Stimulated activated effector memory CD8-positive, alpha-beta T cell treated with anti-CD3 and anti-CD28 coated beads, Interleukin-12 subunit alpha, Interleukin-12 subunit beta, amount 100 ng/mL, for 72 hours (primary cell): ENCODE results near the gene STK38L.

Source experiments
- ATAC-seq: fragments of 150-1000 bp; cut with Tn5 transposase; 2 replicates; pipeline ENCODE4 v1.10.0; 2021
- DNase-seq, 2 donors: peaks; one replicate each; pipeline ENCODE4 v3.0.0; 2021 to 2022; ENCODE audit warnings: low spot score in 2 of 2
- H3K27ac Mint-ChIP-seq: one replicate; pipeline ENCODE4 v1.8.0; 2022; ENCODE audit warnings: mild to moderate bottlenecking, mixed read lengths
- H3K36me3 Mint-ChIP-seq: one replicate; pipeline ENCODE4 v1.8.0; 2022; ENCODE audit warnings: mild to moderate bottlenecking, mixed read lengths
- H3K4me1 Mint-ChIP-seq: one replicate; pipeline ENCODE4 v1.8.0; 2022; ENCODE audit warnings: mixed read lengths
- H3K4me3 Mint-ChIP-seq: one replicate; pipeline ENCODE4 v1.8.0; 2022; ENCODE audit warnings: mild to moderate bottlenecking, mixed read lengths
- H3K9me3 Mint-ChIP-seq: one replicate; pipeline ENCODE4 v1.8.0; 2022; ENCODE audit warnings: mixed read lengths

Gene STK38L

DNA sequence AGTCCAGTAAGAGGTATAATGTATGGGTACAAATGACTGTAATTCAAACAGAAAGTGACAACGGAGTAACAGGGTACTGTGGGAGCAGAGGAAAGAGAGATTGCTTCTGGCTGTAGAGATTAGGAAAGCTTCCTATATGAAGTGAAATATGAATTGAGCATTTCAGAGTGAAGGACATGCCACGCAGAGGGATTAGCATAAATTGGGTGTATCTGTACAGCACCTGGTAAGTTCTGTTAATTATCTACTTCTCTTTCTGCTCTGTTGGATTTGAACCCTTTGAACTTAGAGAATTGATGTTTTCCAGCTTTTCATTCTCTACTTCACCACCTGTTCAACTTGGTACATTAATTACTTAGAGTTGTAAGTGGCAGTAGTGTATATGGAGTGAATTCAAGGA lies 8.8 kb downstream of the STK38L start:
- H3K4me1 Mint-ChIP-seq, result peaks cover 27% of the 10 kb centered on the region
- H3K4me3 Mint-ChIP-seq, result no peak overlapping the region
- no peak overlapping the region for H3K27ac Mint-ChIP-seq
- no peaks in the 10 kb centered on the region for H3K36me3 Mint-ChIP-seq
- ATAC-seq, result no peak
- no peaks in the 10 kb centered on the region for H3K9me3 Mint-ChIP-seq
- no peak for DNase-seq

DNA sequence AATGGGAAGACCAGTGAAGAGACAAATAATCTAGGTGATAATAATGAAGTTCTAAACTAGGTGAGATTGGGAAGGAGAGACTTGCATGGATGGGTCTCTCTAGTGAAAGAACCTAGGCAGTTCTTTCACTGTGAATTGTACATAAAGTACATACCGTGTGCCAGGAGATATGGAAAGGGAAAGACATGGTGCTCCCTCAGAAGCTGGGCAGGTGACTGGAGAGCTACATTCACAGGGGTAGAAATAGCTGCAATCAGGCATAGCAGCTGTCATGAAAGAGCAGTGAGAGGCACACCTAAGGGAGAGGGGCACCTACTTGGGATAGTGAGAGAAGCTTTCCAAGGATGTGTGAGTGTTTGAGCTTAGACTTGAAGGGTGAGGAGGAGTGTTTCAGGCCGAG lies 9.3 kb downstream of the STK38L start:
- H3K4me3 Mint-ChIP-seq, result no peak overlapping the region

DNA sequence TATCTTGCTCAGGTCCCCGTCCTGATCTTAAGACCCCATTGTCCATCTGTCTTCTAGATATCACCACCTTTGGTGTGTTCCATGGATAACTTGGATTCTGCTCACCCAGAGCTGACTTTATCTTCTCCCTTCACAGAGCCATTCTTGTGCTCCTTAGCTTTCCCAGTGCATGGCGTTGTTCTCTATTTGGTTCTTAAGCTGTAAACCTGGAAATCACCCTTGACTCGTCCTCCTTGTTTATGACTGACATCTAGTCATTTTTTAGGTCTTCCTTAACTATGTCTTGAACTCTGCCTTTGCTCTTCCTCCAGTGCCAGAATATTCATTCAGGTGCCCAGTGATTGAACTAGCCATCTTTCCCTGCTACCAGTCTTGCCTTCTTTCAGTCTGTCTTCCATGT lies 11.7 kb downstream of the STK38L start:
- Mint-ChIP-seq H3K4me3 (no peak overlapping the region), H3K4me1 (peaks cover 33% of the 10 kb centered on the region), H3K27ac (no peak overlapping the region), H3K9me3 (no peaks in the 10 kb centered on the region), H3K36me3 (no peaks in the 10 kb centered on the region)
- no peak for ATAC-seq
- DNase-seq, result no peak

More for the DNA sequence above, 9.3 kb downstream of the STK38L start:
- H3K4me1 Mint-ChIP-seq, result peaks cover 27% of the 10 kb centered on the region
- no peaks in the 10 kb centered on the region for H3K36me3 Mint-ChIP-seq
- DNase-seq (no peak), ATAC-seq (no peak)
- no peak overlapping the region for H3K27ac Mint-ChIP-seq
- H3K9me3 Mint-ChIP-seq, result no peaks in the 10 kb centered on the region

DNA sequence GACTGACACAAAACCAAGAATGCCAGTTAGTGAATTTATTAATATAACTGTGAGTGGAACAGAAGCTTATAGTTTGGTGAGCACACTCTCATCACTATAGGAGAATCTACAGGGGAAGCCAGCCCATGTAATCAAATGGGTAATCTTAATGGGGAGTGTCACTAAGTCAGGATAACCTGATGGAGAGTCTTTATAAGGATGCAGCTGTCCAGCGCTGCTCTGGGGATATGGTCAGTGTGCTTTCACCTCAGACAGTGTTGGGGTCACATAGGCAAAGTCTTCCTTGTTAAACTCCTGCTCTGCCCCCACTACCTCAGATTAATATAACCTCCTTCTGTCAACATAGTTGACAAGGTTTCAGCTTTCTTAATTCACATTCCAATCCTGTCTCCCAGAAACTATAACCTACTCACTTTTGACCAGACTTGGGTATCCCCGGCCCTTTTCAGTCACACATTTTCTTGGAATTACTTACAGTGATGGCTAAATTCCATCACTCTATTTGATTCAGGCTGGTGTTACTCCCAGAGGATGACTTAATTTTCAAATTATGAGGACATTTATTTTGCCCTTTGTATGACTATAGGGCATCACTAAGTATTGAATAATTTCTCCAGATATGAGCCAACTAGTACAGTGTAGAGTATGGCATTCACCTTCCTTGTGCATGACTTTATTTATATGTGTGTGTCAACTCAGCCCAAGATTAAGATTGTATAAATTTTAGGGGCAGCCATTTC lies 13.2 kb downstream of the STK38L start:
- Mint-ChIP-seq H3K4me1 (peaks cover 36% of the 10 kb centered on the region), H3K4me3 (no peak overlapping the region), H3K9me3 (no peaks in the 10 kb centered on the region), H3K27ac (no peak overlapping the region), H3K36me3 (no peaks in the 10 kb centered on the region)
- DNase-seq (no peak), ATAC-seq (peak; percentile 34)

DNA sequence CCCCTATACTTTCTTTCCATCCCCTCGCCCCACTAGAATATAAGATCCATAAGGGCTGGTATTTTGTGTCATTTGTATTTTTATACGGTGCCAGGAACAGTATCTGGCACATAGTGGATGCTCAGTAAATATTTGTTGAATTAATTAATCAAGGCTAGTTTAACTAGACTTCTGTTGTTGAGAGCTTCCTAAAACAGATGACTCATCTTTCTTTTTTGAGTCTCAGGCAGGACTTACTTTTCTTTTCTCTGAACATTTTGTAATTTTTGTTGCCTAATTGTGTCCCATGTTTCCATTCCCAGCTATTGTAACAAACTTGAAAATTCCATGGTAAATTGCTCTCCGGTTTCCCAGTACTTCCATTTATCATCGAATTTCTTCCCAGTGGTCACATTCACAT lies 16.7 kb downstream of the STK38L start:
- Mint-ChIP-seq H3K4me1 (peaks cover 31% of the 10 kb centered on the region), H3K4me3 (no peak overlapping the region), H3K27ac (peak overlapping the region; percentile 14), H3K36me3 (no peaks in the 10 kb centered on the region), H3K9me3 (peaks cover 3% of the 10 kb centered on the region)
- DNase-seq, result no peak
- ATAC-seq, result no peak

DNA sequence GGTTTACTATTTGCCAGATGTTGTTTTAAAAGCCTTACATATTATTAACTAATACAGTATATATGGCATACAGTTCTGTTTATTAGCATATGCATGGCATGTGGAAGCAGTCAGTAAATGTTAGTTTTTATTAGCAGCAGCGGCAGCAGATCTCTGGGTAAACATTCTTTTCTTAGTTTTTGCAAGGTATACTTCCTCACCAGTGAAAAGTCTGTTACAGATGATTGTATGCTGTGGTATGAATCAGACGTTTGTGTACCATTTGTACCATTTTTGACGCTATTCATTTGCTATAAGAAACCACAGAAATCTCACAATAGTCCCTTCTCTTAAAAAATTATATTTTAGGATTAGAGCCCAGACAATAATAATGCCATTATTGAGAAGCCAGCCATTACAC lies 17.8 kb downstream of the STK38L start:
- DNase-seq (no peak), ATAC-seq (no peak)
- H3K27ac Mint-ChIP-seq, result no peak overlapping the region
- H3K4me3 Mint-ChIP-seq, result no peak overlapping the region
- peaks cover 3% of the 10 kb centered on the region for H3K9me3 Mint-ChIP-seq
- no peaks in the 10 kb centered on the region for H3K36me3 Mint-ChIP-seq
- H3K4me1 Mint-ChIP-seq, result peaks cover 25% of the 10 kb centered on the region

DNA sequence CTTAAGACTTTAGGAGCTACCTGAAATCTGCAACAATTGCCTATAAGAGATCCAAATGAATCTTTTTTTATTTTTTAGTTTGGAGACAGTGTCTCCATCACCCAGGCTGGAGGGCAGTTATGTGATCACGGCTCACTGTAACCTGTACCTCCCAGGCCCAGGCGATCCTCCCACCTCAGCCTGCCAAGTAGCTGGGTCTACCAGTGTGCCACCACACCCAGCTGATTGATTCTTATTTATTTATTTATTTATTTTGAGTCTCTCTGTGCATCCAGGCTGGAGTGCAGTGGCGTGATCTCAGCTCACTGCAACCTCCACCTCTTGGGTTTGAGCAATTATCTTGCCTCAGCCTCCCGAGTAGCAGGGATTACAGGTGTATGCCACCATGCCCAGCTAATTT lies 26.1 kb downstream of the STK38L start:
- no peak for ATAC-seq
- Mint-ChIP-seq H3K9me3 (no peaks in the 10 kb centered on the region), H3K4me1 (no peaks in the 10 kb centered on the region), H3K36me3 (no peaks in the 10 kb centered on the region), H3K4me3 (no peak overlapping the region), H3K27ac (no peak overlapping the region)
- no peak for DNase-seq

DNA sequence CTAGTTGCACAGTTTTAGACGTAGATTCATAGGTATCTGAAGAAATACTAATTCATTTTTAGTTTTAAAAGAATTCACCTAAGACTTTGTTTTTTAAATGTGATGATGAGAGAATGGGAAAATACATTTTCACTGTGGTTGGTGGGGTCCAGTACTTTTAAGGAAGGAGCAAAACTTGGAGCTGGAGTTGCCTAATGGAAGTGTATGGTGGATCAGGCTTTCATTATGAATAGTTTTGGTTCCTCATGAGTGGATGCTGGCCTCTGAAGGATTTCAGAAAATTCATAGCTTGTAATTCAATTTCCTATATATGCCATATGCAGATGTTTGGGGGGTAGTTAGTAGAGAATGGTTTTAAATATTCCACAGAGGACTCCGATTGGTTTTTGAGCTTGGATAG lies 27.1 kb downstream of the STK38L start:
- DNase-seq (no peak), ATAC-seq (no peak)
- no peak overlapping the region for H3K4me3 Mint-ChIP-seq
- H3K36me3 Mint-ChIP-seq, result no peaks in the 10 kb centered on the region
- H3K9me3 Mint-ChIP-seq, result no peaks in the 10 kb centered on the region
- no peaks in the 10 kb centered on the region for H3K4me1 Mint-ChIP-seq
- no peak overlapping the region for H3K27ac Mint-ChIP-seq

DNA sequence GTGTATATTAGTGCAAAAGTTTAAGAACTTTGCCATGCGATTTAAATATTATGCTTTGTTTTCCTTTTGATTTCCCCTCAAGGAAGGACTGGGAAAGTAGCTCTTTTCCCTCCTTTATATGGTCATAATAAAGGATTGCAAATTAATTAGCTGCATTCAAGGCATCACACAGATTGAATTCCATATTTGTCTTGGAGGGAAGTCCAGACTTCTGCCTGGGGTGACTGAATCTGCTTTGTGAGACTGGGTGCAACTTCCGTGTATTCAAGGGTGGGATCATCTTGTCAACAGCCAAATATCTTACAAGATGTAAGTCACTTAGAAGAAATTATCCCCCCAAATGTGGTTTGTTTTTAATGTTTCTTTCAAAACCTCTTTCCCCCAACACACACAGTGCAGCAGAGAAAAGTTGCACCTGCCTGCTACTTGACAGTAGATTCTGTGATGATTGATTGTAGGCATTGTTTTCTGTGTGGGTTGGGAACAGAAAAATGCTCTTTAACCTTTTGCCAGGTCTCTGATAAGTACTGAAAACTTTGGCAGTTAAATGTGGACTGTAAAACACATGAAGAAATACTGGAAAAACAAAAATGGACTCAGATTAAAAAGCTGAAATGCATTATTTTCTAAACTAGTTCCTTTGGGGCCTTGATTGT lies 28.4 kb downstream of the STK38L start:
- ATAC-seq (no peak), DNase-seq (no peak)
- no peaks in the 10 kb centered on the region for H3K9me3 Mint-ChIP-seq
- H3K27ac Mint-ChIP-seq, result no peak overlapping the region
- no peaks in the 10 kb centered on the region for H3K36me3 Mint-ChIP-seq
- no peak overlapping the region for H3K4me3 Mint-ChIP-seq
- peaks cover 7% of the 10 kb centered on the region for H3K4me1 Mint-ChIP-seq

DNA sequence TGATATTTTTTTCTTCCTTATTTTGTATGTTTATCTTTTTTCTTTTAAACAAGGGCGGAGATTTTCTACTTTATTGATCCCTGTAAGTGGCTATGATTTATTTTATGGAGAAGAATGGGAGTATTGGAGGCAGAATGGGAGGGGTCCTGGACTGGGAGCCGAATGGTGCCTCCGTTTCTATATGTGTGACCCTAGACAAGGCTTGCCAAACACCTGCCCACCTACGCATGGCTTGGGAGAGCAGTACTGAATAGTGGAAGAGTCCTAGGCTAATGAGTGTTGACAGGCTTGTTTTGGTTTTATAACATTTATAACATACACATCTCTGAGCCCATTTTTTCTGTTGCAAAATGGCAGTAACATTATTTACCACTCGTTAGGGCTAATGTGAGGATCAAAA lies 29.0 kb downstream of the STK38L start:
- H3K4me1 Mint-ChIP-seq, result peaks cover 12% of the 10 kb centered on the region
- H3K36me3 Mint-ChIP-seq, result no peaks in the 10 kb centered on the region
- H3K27ac Mint-ChIP-seq, result no peak overlapping the region
- no peak overlapping the region for H3K4me3 Mint-ChIP-seq
- ATAC-seq, result no peak
- DNase-seq, result no peak
- no peaks in the 10 kb centered on the region for H3K9me3 Mint-ChIP-seq

DNA sequence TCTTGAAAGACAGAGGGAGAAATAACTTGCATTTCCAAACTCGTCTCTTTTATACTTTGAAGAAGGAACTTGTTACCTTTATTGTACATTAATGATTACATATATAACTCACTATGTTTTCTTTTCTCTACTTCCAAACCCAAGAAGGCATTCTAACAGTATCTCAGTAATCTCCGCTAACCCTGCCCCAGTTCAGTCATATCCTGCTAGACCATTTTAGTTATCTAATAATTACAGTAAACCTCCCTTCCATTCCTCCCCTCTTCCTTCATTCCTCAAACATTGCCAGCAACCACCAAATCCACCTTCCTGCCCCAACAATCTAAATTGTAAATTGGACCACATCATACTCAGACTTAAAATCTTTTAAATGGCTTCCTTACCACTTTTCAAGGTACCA lies 30.6 kb downstream of the STK38L start:
- ATAC-seq (no peak), DNase-seq (no peak)
- Mint-ChIP-seq H3K4me3 (no peak overlapping the region), H3K9me3 (no peaks in the 10 kb centered on the region), H3K36me3 (no peaks in the 10 kb centered on the region), H3K27ac (no peak overlapping the region), H3K4me1 (peaks cover 16% of the 10 kb centered on the region)

DNA sequence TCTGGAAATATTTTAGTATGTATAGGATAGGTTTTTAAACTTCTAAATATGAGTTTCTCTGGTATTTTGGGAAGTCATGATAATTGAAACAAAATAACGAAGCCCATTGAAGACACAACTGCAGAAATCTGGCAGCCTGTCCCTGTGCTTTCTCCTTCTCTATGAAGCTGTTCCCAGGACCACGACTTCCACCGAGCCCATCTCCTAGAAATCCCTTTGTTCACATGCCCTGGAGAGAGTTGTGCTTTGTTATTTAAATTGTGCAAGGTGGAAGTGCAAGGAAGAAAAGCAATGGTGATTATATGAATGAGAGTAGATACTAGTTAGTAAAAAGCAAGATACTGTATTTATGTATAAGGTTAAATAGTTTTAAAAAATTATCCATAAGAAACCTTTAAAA lies 32.2 kb downstream of the STK38L start:
- peaks cover 16% of the 10 kb centered on the region for H3K4me1 Mint-ChIP-seq
- ATAC-seq (no peak), DNase-seq (no peak)
- H3K36me3 Mint-ChIP-seq, result no peaks in the 10 kb centered on the region
- H3K4me3 Mint-ChIP-seq, result no peak overlapping the region
- H3K27ac Mint-ChIP-seq, result no peak overlapping the region
- H3K9me3 Mint-ChIP-seq, result no peaks in the 10 kb centered on the region

DNA sequence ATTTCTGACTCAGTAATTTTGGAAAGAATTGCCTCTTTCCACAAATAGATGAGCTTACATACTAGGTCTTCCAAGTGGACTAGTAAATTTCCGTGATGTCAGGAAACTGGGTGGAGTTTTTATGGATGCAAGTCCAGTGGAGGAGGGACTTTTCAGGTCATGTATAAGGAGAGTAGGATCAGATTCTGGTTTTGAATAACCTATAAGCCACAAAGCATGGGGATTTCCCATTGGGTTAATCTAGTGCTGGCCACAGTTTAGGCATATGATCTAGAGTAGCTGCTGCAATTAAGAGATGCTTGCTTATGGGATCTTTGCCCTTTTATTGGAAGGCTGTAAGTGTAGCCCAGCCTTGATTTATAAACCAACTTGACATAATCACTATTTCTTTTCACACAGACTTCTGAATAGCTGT lies 33.8 kb downstream of the STK38L start:
- Mint-ChIP-seq H3K36me3 (no peaks in the 10 kb centered on the region), H3K9me3 (no peaks in the 10 kb centered on the region), H3K4me3 (no peak overlapping the region), H3K4me1 (peaks cover 16% of the 10 kb centered on the region), H3K27ac (peak overlapping the region; percentile 65)
- DNase-seq (peak in 1 of 2 donors; percentile 49), ATAC-seq (peak; percentile 94)

DNA sequence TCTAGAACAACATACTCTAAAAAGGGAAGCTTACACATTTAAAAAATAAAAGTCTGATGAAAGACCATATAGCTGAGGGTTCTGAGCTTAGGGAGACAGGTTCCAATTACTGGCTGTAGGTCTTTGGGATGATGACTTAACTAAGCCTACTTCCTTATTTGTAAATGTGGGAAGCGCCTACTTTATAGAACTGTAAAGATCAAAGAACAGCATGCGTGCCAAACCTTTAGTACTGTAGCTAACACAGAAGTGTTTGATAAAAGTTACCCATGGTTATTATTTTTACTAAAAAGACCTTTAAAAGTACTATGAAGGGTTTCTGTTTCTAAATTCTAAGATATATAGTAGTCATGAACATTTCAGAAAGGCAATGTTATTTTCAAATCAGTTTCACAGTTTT lies 35.7 kb downstream of the STK38L start:
- Mint-ChIP-seq H3K4me3 (no peak overlapping the region), H3K9me3 (no peaks in the 10 kb centered on the region), H3K27ac (no peak overlapping the region), H3K36me3 (no peaks in the 10 kb centered on the region), H3K4me1 (peaks cover 16% of the 10 kb centered on the region)
- no peak for DNase-seq
- ATAC-seq, result no peak

DNA sequence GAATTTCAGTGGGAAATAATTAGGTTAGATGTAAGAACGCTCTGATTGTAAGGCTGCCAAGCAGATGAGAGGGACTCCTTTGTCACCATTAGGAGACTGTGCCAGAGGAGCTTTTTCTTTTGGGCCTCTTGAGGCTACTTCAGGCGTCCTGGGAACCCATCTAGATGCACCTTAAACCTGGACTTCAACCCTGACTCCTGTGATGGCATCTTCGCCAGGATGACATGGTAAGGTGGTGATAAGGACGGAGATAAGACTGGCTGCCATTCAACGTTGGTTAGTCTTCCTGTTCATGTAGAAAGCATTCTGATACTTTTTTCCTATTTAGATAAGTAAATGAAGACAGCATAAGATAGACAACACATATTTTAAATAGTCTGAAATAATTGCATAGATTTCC lies 36.3 kb downstream of the STK38L start:
- Mint-ChIP-seq H3K27ac (no peak overlapping the region), H3K4me3 (no peak overlapping the region), H3K9me3 (no peaks in the 10 kb centered on the region), H3K36me3 (no peaks in the 10 kb centered on the region), H3K4me1 (peaks cover 16% of the 10 kb centered on the region)
- DNase-seq (no peak), ATAC-seq (no peak)

DNA sequence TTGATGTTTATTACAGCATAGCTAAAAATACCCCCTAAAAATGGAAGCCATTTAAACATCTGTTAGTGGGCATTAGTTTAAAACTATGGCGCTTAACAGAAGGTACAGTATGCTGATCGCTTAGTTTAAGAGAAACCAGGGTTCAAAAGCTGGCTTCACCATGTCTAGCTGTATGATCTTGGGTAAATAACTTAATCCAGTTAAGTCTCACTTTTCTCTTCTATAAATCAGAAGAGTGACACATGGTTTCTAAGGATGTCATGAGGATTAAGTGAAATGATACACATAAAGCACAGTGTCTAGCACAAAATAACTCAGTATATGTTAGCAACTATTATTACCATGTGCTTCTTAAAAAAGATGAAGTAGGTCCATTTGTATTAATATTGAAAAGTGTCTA lies 38.7 kb downstream of the STK38L start:
- Mint-ChIP-seq H3K27ac (no peak overlapping the region), H3K36me3 (no peaks in the 10 kb centered on the region), H3K9me3 (no peaks in the 10 kb centered on the region), H3K4me1 (peaks cover 8% of the 10 kb centered on the region), H3K4me3 (no peak overlapping the region)
- ATAC-seq (no peak), DNase-seq (no peak)
